ENCODE results near the gene CDK2AP2. TPM values are rescaled to one million over a fixed set of nuclear protein-coding genes. Genes with fewer than 3 reads are reported as not detected.

Gene CDK2AP2
- total and polyA plus RNA-seq, 10 of the 15 experiments (the other 5 are each of a cell fraction or from before 2014, with no cell fraction given), result 8.0 to 177 (median 40.9) TPM

GRCh38 chr11:67508486-67509121 lies 642 bp upstream of the CDK2AP2 start (continued):
- TF ChIP-seq CREM (IDR thresholded peaks at IDR 0.05; ENCODE audit: low read depth) (peak; percentile 98), ZNF274 (IDR thresholded peaks at IDR 0.05; ENCODE audit: insufficient read depth, insufficient read length) (no peak), RAD21 (IDR thresholded peaks at IDR 0.05; ENCODE audit: insufficient read depth, low read depth, low read length) (no peak), EED (IDR thresholded peaks at IDR 0.05; ENCODE audit: low read depth) (no peak), TBL1XR1 (IDR thresholded peaks at IDR 0.05; ENCODE audit: low read depth, low read length) (no peak), HDAC2 (IDR thresholded peaks at IDR 0.05) (no peak), TCF3 (IDR thresholded peaks at IDR 0.05; ENCODE audit: borderline replicate concordance, insufficient read depth, low read depth, low read length) (no peak), RB1 (IDR thresholded peaks at IDR 0.05; ENCODE audit: borderline replicate concordance) (peak; percentile 95), YBX1 (IDR thresholded peaks at IDR 0.05) (no peak), ZZZ3 (IDR thresholded peaks at IDR 0.05; ENCODE audit: control insufficient read depth, insufficient read length, low read depth) (no peak), GABPA (IDR thresholded peaks at IDR 0.05; ENCODE audit: low read depth) (no peak), BHLHE40 (IDR thresholded peaks at IDR 0.05; ENCODE audit: borderline replicate concordance in 1 of 2, low read depth in 2 of 2, low read length in 1 of 2) (no peak), NR2C2 (IDR thresholded peaks at IDR 0.05; ENCODE audit: borderline replicate concordance, control insufficient read depth, insufficient read length, low read depth) (no peak), IKZF2 (IDR thresholded peaks at IDR 0.05) (no peak), GATAD2B (conservative IDR thresholded peaks at IDR 0.05; ENCODE audit: low read depth) (peak; percentile 72; the same call in 1 of the 2 replicates), PAX8 (IDR thresholded peaks at IDR 0.05) (no peak), KAT2A (conservative IDR thresholded peaks at IDR 0.05; ENCODE audit: control insufficient read depth, low read depth, low read length) (no peak), YY1 (IDR thresholded peaks at IDR 0.05; ENCODE audit: low read depth, low read length) (peak; percentile 89), KDM1A (IDR thresholded peaks at IDR 0.05; ENCODE audit: borderline replicate concordance) (no peak), FOXM1 (IDR thresholded peaks at IDR 0.05; ENCODE audit: low read depth, low read length) (no peak), PKNOX1 (IDR thresholded peaks at IDR 0.05) (no peak), JUNB (IDR thresholded peaks at IDR 0.05) (no peak)
- TF ChIP-seq, protein P1, sequence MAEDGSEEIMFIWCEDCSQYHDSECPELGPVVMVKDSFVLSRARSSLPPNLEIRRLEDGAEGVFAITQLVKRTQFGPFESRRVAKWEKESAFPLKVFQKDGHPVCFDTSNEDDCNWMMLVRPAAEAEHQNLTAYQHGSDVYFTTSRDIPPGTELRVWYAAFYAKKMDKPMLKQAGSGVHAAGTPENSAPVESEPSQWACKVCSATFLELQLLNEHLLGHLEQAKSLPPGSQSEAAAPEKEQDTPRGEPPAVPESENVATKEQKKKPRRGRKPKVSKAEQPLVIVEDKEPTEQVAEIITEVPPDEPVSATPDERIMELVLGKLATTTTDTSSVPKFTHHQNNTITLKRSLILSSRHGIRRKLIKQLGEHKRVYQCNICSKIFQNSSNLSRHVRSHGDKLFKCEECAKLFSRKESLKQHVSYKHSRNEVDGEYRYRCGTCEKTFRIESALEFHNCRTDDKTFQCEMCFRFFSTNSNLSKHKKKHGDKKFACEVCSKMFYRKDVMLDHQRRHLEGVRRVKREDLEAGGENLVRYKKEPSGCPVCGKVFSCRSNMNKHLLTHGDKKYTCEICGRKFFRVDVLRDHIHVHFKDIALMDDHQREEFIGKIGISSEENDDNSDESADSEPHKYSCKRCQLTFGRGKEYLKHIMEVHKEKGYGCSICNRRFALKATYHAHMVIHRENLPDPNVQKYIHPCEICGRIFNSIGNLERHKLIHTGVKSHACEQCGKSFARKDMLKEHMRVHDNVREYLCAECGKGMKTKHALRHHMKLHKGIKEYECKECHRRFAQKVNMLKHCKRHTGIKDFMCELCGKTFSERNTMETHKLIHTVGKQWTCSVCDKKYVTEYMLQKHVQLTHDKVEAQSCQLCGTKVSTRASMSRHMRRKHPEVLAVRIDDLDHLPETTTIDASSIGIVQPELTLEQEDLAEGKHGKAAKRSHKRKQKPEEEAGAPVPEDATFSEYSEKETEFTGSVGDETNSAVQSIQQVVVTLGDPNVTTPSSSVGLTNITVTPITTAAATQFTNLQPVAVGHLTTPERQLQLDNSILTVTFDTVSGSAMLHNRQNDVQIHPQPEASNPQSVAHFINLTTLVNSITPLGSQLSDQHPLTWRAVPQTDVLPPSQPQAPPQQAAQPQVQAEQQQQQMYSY (CRISPR knock-in tag; IDR thresholded peaks at IDR 0.05), result no peak
- TF ChIP-seq, protein P2, sequence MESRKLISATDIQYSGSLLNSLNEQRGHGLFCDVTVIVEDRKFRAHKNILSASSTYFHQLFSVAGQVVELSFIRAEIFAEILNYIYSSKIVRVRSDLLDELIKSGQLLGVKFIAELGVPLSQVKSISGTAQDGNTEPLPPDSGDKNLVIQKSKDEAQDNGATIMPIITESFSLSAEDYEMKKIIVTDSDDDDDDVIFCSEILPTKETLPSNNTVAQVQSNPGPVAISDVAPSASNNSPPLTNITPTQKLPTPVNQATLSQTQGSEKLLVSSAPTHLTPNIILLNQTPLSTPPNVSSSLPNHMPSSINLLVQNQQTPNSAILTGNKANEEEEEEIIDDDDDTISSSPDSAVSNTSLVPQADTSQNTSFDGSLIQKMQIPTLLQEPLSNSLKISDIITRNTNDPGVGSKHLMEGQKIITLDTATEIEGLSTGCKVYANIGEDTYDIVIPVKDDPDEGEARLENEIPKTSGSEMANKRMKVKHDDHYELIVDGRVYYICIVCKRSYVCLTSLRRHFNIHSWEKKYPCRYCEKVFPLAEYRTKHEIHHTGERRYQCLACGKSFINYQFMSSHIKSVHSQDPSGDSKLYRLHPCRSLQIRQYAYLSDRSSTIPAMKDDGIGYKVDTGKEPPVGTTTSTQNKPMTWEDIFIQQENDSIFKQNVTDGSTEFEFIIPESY (IDR thresholded peaks at IDR 0.05), result no peak

Data from GM12878 (cell line).